COLO668 (cell line): Measurements from ENCODE around the gene POLR1B.
"Not testable (repeated sequence)": the region's sequence is repeated elsewhere in the genome, so short reads cannot be mapped to it uniquely, and the experiment has no call there.

Experiments used
- DNase-seq: peaks from one replicate; lab custom pipeline; 2025; ENCODE audit not compliant: unreplicated experiment; lab: John Stamatoyannopoulos, UW

Gene POLR1B

GRCh38 chr2:112542123-112542983 is at the start of gene POLR1B:
POLR1B (plus strand) TSS chr2:112542465; CDS start chr2:112542495, 30 bp downstream.
- peak; percentile 88 for DNase-seq

- DNase-seq: no peak
Measured at GRCh38 chr2:112493048-112493447, 49.2 kb upstream of the POLR1B start.

GRCh38 chr2:112493858-112494648 is 48.2 kb upstream of the POLR1B start:
- no peak for DNase-seq

- DNase-seq: no peak
Measured at GRCh38 chr2:112494828-112495227, 47.4 kb upstream of the POLR1B start.

GRCh38 chr2:112495878-112496277 is 46.4 kb upstream of the POLR1B start:
- DNase-seq: not testable (repeated sequence)

- DNase-seq: not testable (repeated sequence)
Measured at GRCh38 chr2:112500850-112501484, 41.3 kb upstream of the POLR1B start.

- peak; percentile 10 for DNase-seq
Measured at GRCh38 chr2:112509239-112509998, 32.8 kb upstream of the POLR1B start.

GRCh38 chr2:112516801-112517200 is 25.5 kb upstream of the POLR1B start:
- DNase-seq: no peak

GRCh38 chr2:112518807-112519206 is 23.5 kb upstream of the POLR1B start:
- no peak for DNase-seq

GRCh38 chr2:112519506-112519905 is 22.8 kb upstream of the POLR1B start:
- no peak for DNase-seq

- DNase-seq: no peak
Measured at GRCh38 chr2:112520234-112520783, 22.0 kb upstream of the POLR1B start.

- no peak for DNase-seq
Measured at GRCh38 chr2:112523291-112523777, 18.9 kb upstream of the POLR1B start.

- DNase-seq: not testable (repeated sequence)
Measured at GRCh38 chr2:112524276-112524675, 18.0 kb upstream of the POLR1B start.

GRCh38 chr2:112528541-112528940 is 13.7 kb upstream of the POLR1B start:
- no peak for DNase-seq

- no peak for DNase-seq
Measured at GRCh38 chr2:112529757-112530156, 12.5 kb upstream of the POLR1B start.

GRCh38 chr2:112530728-112531127 is 11.5 kb upstream of the POLR1B start:
- DNase-seq: no peak

- DNase-seq: no peak
Measured at GRCh38 chr2:112534826-112535225, 7.4 kb upstream of the POLR1B start.

- not testable (repeated sequence) for DNase-seq
Measured at GRCh38 chr2:112536665-112537064, 5.6 kb upstream of the POLR1B start.

- DNase-seq: no peak
Measured at GRCh38 chr2:112539306-112539705, 3.0 kb upstream of the POLR1B start.

- no peak for DNase-seq
Measured at GRCh38 chr2:112540906-112541305, 1.4 kb upstream of the POLR1B start.
